Activated CD8-positive, alpha-beta T cell treated with anti-CD3 and anti-CD28 coated beads for 36 hours (primary cell): Measurements from ENCODE around the gene USP47. TPM values are rescaled to one million over a fixed set of nuclear protein-coding genes. Genes with fewer than 3 reads are reported as not detected.

Experiments
- ATAC-seq: fragments of 200-7000 bp; cut with Tn5 transposase; one replicate; pipeline ENCODE4 v1.10.0; 2021; ENCODE audit warnings: mild to moderate bottlenecking, moderate library complexity
- CTCF ChIA-PET: fragments of 350-600 bp; sonication (Branson Sonifier 250); formaldehyde crosslinking; loops from one replicate; lab custom pipeline; 2021; ENCODE audit warnings: antibody characterized with exemption; lab: Charles Lee
- POLR2A ChIA-PET: fragments of 350-600 bp; sonication (Branson Sonifier 250); formaldehyde crosslinking; loops from one replicate; lab custom pipeline; 2021; ENCODE audit warnings: antibody characterized with exemption; lab: Charles Lee
- DNase-seq: peaks from one replicate; pipeline ENCODE4 v3.0.0-alpha.2; 2020
- H3K27ac Mint-ChIP-seq: one replicate; pipeline ENCODE4 v1.8.0; 2021; ENCODE audit warnings: mild to moderate bottlenecking, mixed read lengths
- H3K27me3 Mint-ChIP-seq: one replicate; pipeline ENCODE4 v1.8.0; 2021; ENCODE audit warnings: mixed read lengths
- H3K36me3 Mint-ChIP-seq: one replicate; pipeline ENCODE4 v1.8.0; 2021; ENCODE audit warnings: low read depth, mixed read lengths
- H3K4me1 Mint-ChIP-seq: one replicate; pipeline ENCODE4 v1.8.0; 2021; ENCODE audit warnings: low read depth, mixed read lengths
- H3K4me3 Mint-ChIP-seq: one replicate; pipeline ENCODE4 v1.8.0; 2021; ENCODE audit warnings: mild to moderate bottlenecking, moderate library complexity, mixed read lengths
- H3K9me3 Mint-ChIP-seq: one replicate; pipeline ENCODE4 v1.8.0; 2021; ENCODE audit warnings: mixed read lengths
- intact Hi-C: fragments of 100-400 bp; cut with micrococcal nuclease; formaldehyde crosslinking; loops from one replicate; pipeline ENCODE4 v1.10.0; 2022
- total RNA-seq, 2 experiments: library from RNA; stranded (reverse); gene quantifications; one replicate each; pipeline ENCODE4 v1.2.3, GENCODE V29; 2021
- TF ChIP-seq, protein P1 (sequence below): fragments of 200-600 bp; IDR thresholded peaks from one replicate; pipeline ENCODE4 v1.8.0; 2022; ENCODE audit warnings: antibody characterized with exemption, mild to moderate bottlenecking

USP47 gene
- total RNA-seq, 2 experiments from 2014 or later: 37.8 to 39.7 TPM

DNA sequence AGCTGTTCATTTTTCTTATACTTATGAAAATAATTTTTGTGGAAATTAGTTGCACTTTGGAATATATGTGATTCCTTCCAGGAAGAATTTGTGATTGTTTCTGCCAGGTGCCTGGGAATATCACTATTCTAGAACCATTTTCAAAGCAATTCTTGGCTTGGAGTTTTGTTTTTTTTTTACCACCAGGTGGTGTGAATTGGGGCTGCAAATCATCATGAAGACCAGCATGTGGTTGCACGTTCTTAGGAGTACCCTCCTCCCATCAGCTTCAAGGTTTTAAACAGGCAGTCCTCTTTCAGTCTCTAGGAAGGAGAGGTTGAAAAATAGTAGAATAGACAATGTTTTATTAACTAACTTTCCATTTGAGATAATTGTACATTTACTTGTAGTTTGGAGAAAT lies 25.9 kb downstream of the USP47 start:
- Mint-ChIP-seq H3K27me3 (no peaks in the 10 kb centered on the region), H3K4me1 (peaks cover 72% of the 10 kb centered on the region), H3K4me3 (no peak overlapping the region), H3K36me3 (peaks cover 19% of the 10 kb centered on the region), H3K9me3 (peaks cover 3% of the 10 kb centered on the region), H3K27ac (no peak overlapping the region)
- ChIA-PET POLR2A (interaction anchor here (0.7 kb wide), 2 partner anchors 142 to 366 kb away, joined by 3 read pairs; no protein-coding TSS in a partner anchor), CTCF (interaction anchor here (1.4 kb wide), 1 partner anchor 18 kb away, joined by 3 read pairs; no protein-coding TSS in a partner anchor)
- TF ChIP-seq, protein P1, sequence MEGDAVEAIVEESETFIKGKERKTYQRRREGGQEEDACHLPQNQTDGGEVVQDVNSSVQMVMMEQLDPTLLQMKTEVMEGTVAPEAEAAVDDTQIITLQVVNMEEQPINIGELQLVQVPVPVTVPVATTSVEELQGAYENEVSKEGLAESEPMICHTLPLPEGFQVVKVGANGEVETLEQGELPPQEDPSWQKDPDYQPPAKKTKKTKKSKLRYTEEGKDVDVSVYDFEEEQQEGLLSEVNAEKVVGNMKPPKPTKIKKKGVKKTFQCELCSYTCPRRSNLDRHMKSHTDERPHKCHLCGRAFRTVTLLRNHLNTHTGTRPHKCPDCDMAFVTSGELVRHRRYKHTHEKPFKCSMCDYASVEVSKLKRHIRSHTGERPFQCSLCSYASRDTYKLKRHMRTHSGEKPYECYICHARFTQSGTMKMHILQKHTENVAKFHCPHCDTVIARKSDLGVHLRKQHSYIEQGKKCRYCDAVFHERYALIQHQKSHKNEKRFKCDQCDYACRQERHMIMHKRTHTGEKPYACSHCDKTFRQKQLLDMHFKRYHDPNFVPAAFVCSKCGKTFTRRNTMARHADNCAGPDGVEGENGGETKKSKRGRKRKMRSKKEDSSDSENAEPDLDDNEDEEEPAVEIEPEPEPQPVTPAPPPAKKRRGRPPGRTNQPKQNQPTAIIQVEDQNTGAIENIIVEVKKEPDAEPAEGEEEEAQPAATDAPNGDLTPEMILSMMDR: no peak
- ATAC-seq (no peak), DNase-seq (no peak)
- intact Hi-C loops: no loop called here

DNA sequence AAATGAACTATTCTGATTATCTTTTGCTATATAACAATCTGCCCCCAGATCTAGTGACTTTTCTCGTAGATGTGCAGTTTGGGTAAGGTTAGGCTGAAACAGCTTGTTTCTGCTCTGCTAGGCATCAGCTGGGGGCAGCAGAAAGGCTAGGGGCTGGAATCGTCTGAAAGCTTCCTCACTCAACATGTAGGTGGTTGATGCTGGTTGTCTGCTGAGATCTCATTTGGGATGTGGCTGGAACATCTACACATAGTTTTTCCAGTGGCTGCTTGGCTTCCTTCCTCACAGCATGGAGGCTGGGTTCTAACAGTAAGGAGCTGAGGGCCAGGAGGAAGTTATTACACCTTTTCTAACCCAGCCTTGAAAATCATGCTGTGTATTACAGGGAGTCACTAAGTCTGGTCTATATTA lies 30.2 kb downstream of the USP47 start:
- Mint-ChIP-seq H3K27ac (no peak overlapping the region), H3K36me3 (peaks cover 13% of the 10 kb centered on the region), H3K9me3 (peaks cover 3% of the 10 kb centered on the region), H3K27me3 (no peaks in the 10 kb centered on the region), H3K4me1 (peaks cover 53% of the 10 kb centered on the region), H3K4me3 (no peak overlapping the region)
- DNase-seq: no peak
- POLR2A ChIA-PET: interaction anchor here (0.9 kb wide), 1 partner anchor 10 kb away, joined by 5 read pairs; no protein-coding TSS in a partner anchor
- intact Hi-C loops: no loop called here
- CTCF ChIA-PET: interaction anchor here (0.9 to 2.5 kb wide), 3 partner anchors 8 to 30 kb away, joined by 3 to 16 read pairs (median 4); partner anchors contain the start of gene USP47
- no peak for ATAC-seq
- TF ChIP-seq, protein P1: no peak

DNA sequence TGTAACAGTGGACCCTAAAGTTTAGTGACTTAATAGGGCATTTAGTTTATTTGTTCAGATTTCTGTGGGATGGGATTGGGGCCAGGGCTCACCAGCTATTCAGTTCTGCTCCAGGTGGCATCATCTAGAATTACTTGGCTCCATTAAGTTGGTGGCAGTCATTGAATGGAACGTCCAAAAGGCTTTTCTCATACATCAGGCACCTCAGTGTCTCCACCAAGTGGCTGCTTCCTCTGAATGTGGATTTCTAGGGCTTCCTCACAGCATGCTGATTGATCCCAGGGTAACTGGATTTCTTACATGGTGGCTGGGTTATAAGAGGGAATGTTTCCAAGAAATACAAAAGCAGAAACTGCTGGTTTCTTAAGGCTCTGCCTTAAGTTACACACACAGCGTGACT lies 34.7 kb downstream of the USP47 start:
- Mint-ChIP-seq H3K36me3 (peaks cover 9% of the 10 kb centered on the region), H3K4me3 (no peak overlapping the region), H3K27ac (no peak overlapping the region), H3K9me3 (no peaks in the 10 kb centered on the region), H3K4me1 (peaks cover 46% of the 10 kb centered on the region), H3K27me3 (no peaks in the 10 kb centered on the region)
- DNase-seq: peak; percentile 33
- ChIA-PET CTCF (interaction anchor here (0.8 to 3.1 kb wide), 8 partner anchors 10 to 78 kb away, joined by 3 to 19 read pairs (median 5); no protein-coding TSS in a partner anchor), POLR2A (interaction anchor here (0.7 to 1.2 kb wide), 2 partner anchors 19 to 247 kb away, joined by 3 to 6 read pairs; no protein-coding TSS in a partner anchor)
- TF ChIP-seq, protein P1: no peak
- intact Hi-C loops: no loop called here
- no peak for ATAC-seq

DNA sequence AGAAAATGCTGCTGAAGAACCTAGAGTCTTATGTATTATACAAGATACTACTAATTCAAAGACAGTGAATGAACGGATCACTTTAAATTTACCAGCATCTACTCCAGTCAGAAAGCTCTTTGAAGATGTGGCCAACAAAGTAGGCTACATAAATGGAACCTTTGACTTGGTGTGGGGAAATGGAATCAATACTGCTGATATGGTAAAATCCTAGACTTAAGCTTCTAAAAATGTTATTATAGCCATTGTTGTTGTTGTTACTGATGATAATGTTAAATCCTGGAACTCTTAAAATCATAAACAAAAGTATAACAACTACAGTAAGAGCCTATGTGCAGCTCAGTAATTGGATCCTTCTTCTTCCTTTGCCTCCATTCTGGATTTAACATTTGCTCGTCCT lies 38.4 kb downstream of the USP47 start:
- POLR2A ChIA-PET: interaction anchor here (0.8 kb wide), 1 partner anchor 39 kb away, joined by 4 read pairs; the partner anchor contains the start of gene USP47
- no peaks in the 10 kb centered on the region for H3K27me3 Mint-ChIP-seq
- intact Hi-C loops: no loop called here
- peaks cover 18% of the 10 kb centered on the region for H3K36me3 Mint-ChIP-seq
- no peak overlapping the region for H3K4me3 Mint-ChIP-seq
- TF ChIP-seq, protein P1: no peak
- ATAC-seq: no peak
- H3K27ac Mint-ChIP-seq: no peak overlapping the region
- CTCF ChIA-PET: interaction anchor here (0.8 to 2.4 kb wide), 4 partner anchors 8 to 81 kb away, joined by 3 to 13 read pairs (median 4); partner anchors contain the start of gene USP47
- no peaks in the 10 kb centered on the region for H3K9me3 Mint-ChIP-seq
- DNase-seq: no peak
- H3K4me1 Mint-ChIP-seq: peaks cover 54% of the 10 kb centered on the region

DNA sequence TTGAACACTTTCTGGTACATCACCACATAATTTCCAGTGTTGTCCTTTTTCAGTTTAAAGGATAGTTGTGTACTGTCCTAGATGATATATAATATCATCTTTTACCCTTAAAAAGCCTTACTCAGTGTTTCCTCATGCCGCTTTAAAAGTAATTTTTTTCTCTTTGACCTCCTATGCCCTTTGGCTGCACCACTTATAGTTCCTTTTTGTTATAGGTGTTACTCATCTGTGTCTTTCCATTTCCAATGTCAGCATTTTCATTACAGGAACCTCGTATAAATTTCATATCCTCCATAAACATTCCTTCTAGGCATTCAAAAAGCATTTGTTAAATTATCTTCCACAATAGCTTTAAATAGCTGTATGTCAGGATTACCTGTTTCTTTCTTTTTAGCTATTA lies 40.8 kb downstream of the USP47 start:
- CTCF ChIA-PET: interaction anchor here (1.1 to 1.4 kb wide), 2 partner anchors 33 to 83 kb away, joined by 3 to 6 read pairs; no protein-coding TSS in a partner anchor
- H3K4me3 Mint-ChIP-seq: no peak overlapping the region
- no peaks in the 10 kb centered on the region for H3K27me3 Mint-ChIP-seq
- peaks cover 51% of the 10 kb centered on the region for H3K4me1 Mint-ChIP-seq
- DNase-seq (no peak), ATAC-seq (no peak)
- peaks cover 41% of the 10 kb centered on the region for H3K36me3 Mint-ChIP-seq
- intact Hi-C loops: no loop called here
- POLR2A ChIA-PET: no interaction called here
- no peaks in the 10 kb centered on the region for H3K9me3 Mint-ChIP-seq
- H3K27ac Mint-ChIP-seq: no peak overlapping the region
- TF ChIP-seq, protein P1: no peak
